Measurements from ENCODE around the gene MLLT3. TPM values are rescaled to one million over a fixed set of nuclear protein-coding genes. Genes with fewer than 3 reads are reported as not detected.

The MLLT3 gene
- total and polyA plus RNA-seq, 2 experiments from 2014 or later, result 13.7 to 39.2 TPM

GRCh38 chr9:20462410-20462809 lies 159.9 kb downstream of the MLLT3 start:
- H4K20me1 ChIP-seq (ENCODE audit: insufficient read depth, poor library complexity, severe bottlenecking), result peaks cover 12% of the 10 kb centered on the region
- no peaks in the 10 kb centered on the region for H3K4me1 ChIP-seq (ENCODE audit: insufficient read depth)
- H3K4me2 ChIP-seq, result no peak overlapping the region
- no peaks in the 10 kb centered on the region for H3K9me3 ChIP-seq (ENCODE audit: low read depth)
- no peaks in the 10 kb centered on the region for H3K9me2 ChIP-seq (replicated peaks; ENCODE audit: insufficient read depth)
- TF ChIP-seq CTCF (IDR thresholded peaks at IDR 0.05; ENCODE audit: poor library complexity) (no peak), EZH2phosphoT487 (IDR thresholded peaks at IDR 0.05; ENCODE audit: low read depth, severe bottlenecking, unreplicated experiment) (no peak), EZH2 (IDR thresholded peaks at IDR 0.05; ENCODE audit: borderline replicate concordance) (no peak)
- no peak overlapping the region for H3K27ac ChIP-seq
- no peak overlapping the region for H2AFZ ChIP-seq
- no peaks in the 10 kb centered on the region for H3K27me3 ChIP-seq
- peaks cover 93% of the 10 kb centered on the region for H3K79me2 ChIP-seq
- 81% methylated on average over 3 of the region's 3 CpGs for WGBS (ENCODE audit: low lambda C conversion rate, missing lambda C conversion rate)
- H3K4me3 ChIP-seq, result no peak overlapping the region
- no peaks in the 10 kb centered on the region for H3K36me3 ChIP-seq (replicated peaks; ENCODE audit: insufficient read depth, low read depth)
- DNase-seq (ENCODE audit: low spot score), result no peak

DNA sequence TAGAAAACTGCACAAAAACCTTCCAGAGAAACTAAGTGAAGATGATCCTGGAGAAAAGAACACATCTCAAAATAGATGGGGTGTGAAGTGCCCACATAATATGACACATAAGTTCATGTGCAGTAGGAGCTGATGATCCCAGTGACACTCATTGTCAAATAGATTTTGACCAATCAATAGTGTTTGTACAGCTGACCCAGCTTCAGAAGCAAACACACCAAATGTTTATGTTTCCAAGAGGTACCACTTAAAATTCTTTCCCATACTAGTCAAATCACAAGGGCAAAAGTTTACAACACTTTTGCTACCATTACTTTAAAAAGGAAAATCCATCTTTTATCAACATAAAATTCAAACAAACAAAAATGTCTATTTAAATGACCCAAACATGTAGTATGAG lies 175.0 kb downstream of the MLLT3 start:
- no peaks in the 10 kb centered on the region for H3K9me3 ChIP-seq (ENCODE audit: low read depth)
- no peak for DNase-seq (ENCODE audit: low spot score)
- H2AFZ ChIP-seq, result no peak overlapping the region
- no peaks in the 10 kb centered on the region for H3K9me2 ChIP-seq (replicated peaks; ENCODE audit: insufficient read depth)
- no peak overlapping the region for H3K27ac ChIP-seq
- no peak overlapping the region for H3K4me3 ChIP-seq
- H3K79me2 ChIP-seq, result peaks cover 11% of the 10 kb centered on the region
- TF ChIP-seq EZH2phosphoT487 (IDR thresholded peaks at IDR 0.05; ENCODE audit: low read depth, severe bottlenecking, unreplicated experiment) (no peak), EZH2 (IDR thresholded peaks at IDR 0.05; ENCODE audit: borderline replicate concordance) (no peak), CTCF (IDR thresholded peaks at IDR 0.05; ENCODE audit: poor library complexity) (no peak)
- H3K4me1 ChIP-seq (ENCODE audit: insufficient read depth), result peaks cover 4% of the 10 kb centered on the region
- H3K36me3 ChIP-seq (replicated peaks; ENCODE audit: insufficient read depth, low read depth), result no peaks in the 10 kb centered on the region
- peaks cover 7% of the 10 kb centered on the region for H4K20me1 ChIP-seq (ENCODE audit: insufficient read depth, poor library complexity, severe bottlenecking)
- no peak overlapping the region for H3K4me2 ChIP-seq
- H3K27me3 ChIP-seq, result no peaks in the 10 kb centered on the region

DNA sequence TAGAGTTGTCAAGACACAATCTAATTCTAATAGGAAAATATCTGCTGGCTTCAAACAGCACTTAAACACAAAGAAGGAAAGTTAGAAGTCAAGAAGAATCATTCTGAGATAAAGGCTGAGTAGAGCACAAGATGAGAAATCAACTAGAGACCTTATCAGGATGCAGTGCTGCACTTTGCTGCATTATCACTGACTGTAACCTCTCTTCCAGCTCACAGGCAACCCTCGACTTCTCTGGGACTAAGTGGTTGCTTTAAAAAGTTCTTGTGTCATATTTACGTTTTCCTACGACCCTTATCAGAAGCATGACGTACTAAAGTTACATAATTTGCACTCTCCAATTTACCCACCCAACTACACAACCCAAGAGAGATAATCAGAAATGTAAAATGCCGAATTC lies 176.1 kb downstream of the MLLT3 start:
- Histone ChIP-seq H3K36me3 (replicated peaks; ENCODE audit: insufficient read depth, low read depth) (no peaks in the 10 kb centered on the region), H2AFZ (no peak overlapping the region), H3K4me1 (ENCODE audit: insufficient read depth) (peaks cover 4% of the 10 kb centered on the region), H3K9me3 (ENCODE audit: low read depth) (no peaks in the 10 kb centered on the region), H3K79me2 (peaks cover 16% of the 10 kb centered on the region), H4K20me1 (ENCODE audit: insufficient read depth, poor library complexity, severe bottlenecking) (peaks cover 5% of the 10 kb centered on the region), H3K27ac (no peak overlapping the region), H3K9me2 (replicated peaks; ENCODE audit: insufficient read depth) (no peaks in the 10 kb centered on the region), H3K4me2 (no peak overlapping the region), H3K4me3 (no peak overlapping the region), H3K27me3 (no peaks in the 10 kb centered on the region)
- DNase-seq (ENCODE audit: low spot score), result no peak
- 59% methylated on average over 5 of the region's 5 CpGs for WGBS (ENCODE audit: low lambda C conversion rate, missing lambda C conversion rate)
- TF ChIP-seq EZH2 (IDR thresholded peaks at IDR 0.05; ENCODE audit: borderline replicate concordance), result no peak
- TF ChIP-seq EZH2phosphoT487 (IDR thresholded peaks at IDR 0.05; ENCODE audit: low read depth, severe bottlenecking, unreplicated experiment), result no peak
- TF ChIP-seq CTCF (IDR thresholded peaks at IDR 0.05; ENCODE audit: poor library complexity), result no peak
